ENCODE measurements around the gene TYW5. TPM values are rescaled to one million over a fixed set of nuclear protein-coding genes. Genes with fewer than 3 reads are reported as not detected.

TYW5 gene
- total RNA-seq (2021) (13.5 to 15.2 TPM (median 13.8 TPM) in 3 replicates), Bru-seq, nascent RNA (percentile 94 among the genes with signal in this experiment)
- long read RNA-seq, experiment 1, full-length matches to known transcripts, result 44 of 66 reads
- long read RNA-seq, experiment 1, partial matches to known transcripts, result 4 of 66 reads
- long read RNA-seq, experiment 1, other reads (novel, unspliced or antisense), result 18 of 66 reads
- long read RNA-seq, experiment 2, full-length matches to known transcripts, result 9 of 18 reads
- long read RNA-seq, experiment 2, partial matches to known transcripts, result 2 of 18 reads
- long read RNA-seq, experiment 2, other reads (novel, unspliced or antisense), result 7 of 18 reads
- long read RNA-seq, experiment 3, full-length matches to known transcripts, result 37 of 51 reads
- long read RNA-seq, experiment 3, partial matches to known transcripts, result 1 of 51 reads
- long read RNA-seq, experiment 3, other reads (novel, unspliced or antisense), result 13 of 51 reads

GRCh38 chr2:199955339-199956061, at the start of gene TYW5, which contains the start of gene MAIP1:
Gene TYW5 (minus strand): TSS chr2:199955491. CDS start chr2:199955470, 21 bp downstream.
Gene MAIP1 (plus strand): TSS chr2:199955582. CDS start chr2:199955799, 217 bp downstream.
- DNase-seq (ENCODE audit: low spot score) (peak; percentile 83), ATAC-seq (peak; percentile 89)
- Mint-ChIP-seq H3K27me3 (ENCODE audit: low read depth) (no peaks in the 10 kb centered on the region), H3K4me3 (peak within 1 kb of the TSS; percentile 99), H3K36me3 (peaks cover 22% of the 10 kb centered on the region), H3K4me1 (peaks cover 28% of the 10 kb centered on the region), H3K9me3 (no peaks in the 10 kb centered on the region), H3K27ac (peak within 1 kb of the TSS; percentile 96)
- CTCF ChIA-PET, result interaction anchor here (0.9 to 1.0 kb wide), 2 partner anchors 216 to 525 kb away, joined by 3 read pairs; no protein-coding TSS in a partner anchor
- POLR2A ChIA-PET, result no interaction called here
- TF ChIP-seq E2F5 (CRISPR knock-in tag; IDR thresholded peaks at IDR 0.05) (no peak), TEAD4 (CRISPR knock-in tag; IDR thresholded peaks at IDR 0.05) (peak; percentile 18), FOXP4 (CRISPR knock-in tag; IDR thresholded peaks at IDR 0.05) (0 out of 2 replicates have a peak, but pooled peaks have one; percentile 23), TP53 (CRISPR knock-in tag; IDR thresholded peaks at IDR 0.05) (0 out of 2 replicates have a peak, but pooled peaks have one; percentile 21), MYBL2 (CRISPR knock-in tag; IDR thresholded peaks at IDR 0.05) (no peak), ETV6 (CRISPR knock-in tag; IDR thresholded peaks at IDR 0.05) (peak; percentile 58), ZSCAN18 (CRISPR knock-in tag; IDR thresholded peaks at IDR 0.05) (no peak), ZNF232 (CRISPR knock-in tag; IDR thresholded peaks at IDR 0.05) (no peak; the same call in 1 of the 2 replicates), ZBTB43 (CRISPR knock-in tag; IDR thresholded peaks at IDR 0.05) (0 out of 2 replicates have a peak, but pooled peaks have one; percentile 9), TEAD1 (CRISPR knock-in tag; IDR thresholded peaks at IDR 0.05) (peak; percentile 64; the same call in 1 of the 2 replicates), KAT7 (CRISPR knock-in tag; IDR thresholded peaks at IDR 0.05; ENCODE audit: borderline replicate concordance) (peak; percentile 54; the same call in 1 of the 2 replicates), E2F1 (CRISPR knock-in tag; IDR thresholded peaks at IDR 0.05) (no peak), STAT6 (CRISPR knock-in tag; conservative IDR thresholded peaks at IDR 0.05; ENCODE audit: low read depth) (0 out of 2 replicates have a peak, but pooled peaks have one; percentile 18), NR2C2 (CRISPR knock-in tag; IDR thresholded peaks at IDR 0.05) (peak; percentile 95), JAZF1 (CRISPR knock-in tag; IDR thresholded peaks at IDR 0.05) (no peak), MXD4 (CRISPR knock-in tag; IDR thresholded peaks at IDR 0.05; ENCODE audit: borderline replicate concordance) (no peak), FOXP1 (CRISPR knock-in tag; IDR thresholded peaks at IDR 0.05; ENCODE audit: borderline replicate concordance) (peak; percentile 61), PRDM15 (CRISPR knock-in tag; IDR thresholded peaks at IDR 0.05) (0 out of 2 replicates have a peak, but pooled peaks have one; percentile 17), FOXJ3 (CRISPR knock-in tag; IDR thresholded peaks at IDR 0.05; ENCODE audit: borderline replicate concordance) (no peak)

All from WTC11 (cell line).